ENCODE data around the gene PRKAG2.

The PRKAG2 gene

GRCh38 chr7:151558575-151558974 lies 318.3 kb downstream of the PRKAG2 start:
- no peaks in the 10 kb centered on the region for H3K9me2 ChIP-seq (replicated peaks; ENCODE audit: insufficient read depth, low read length)
- H3F3A ChIP-seq (ENCODE audit: insufficient read depth) = no peaks in the 10 kb centered on the region
- no peaks in the 10 kb centered on the region for H3K9me3 ChIP-seq (ENCODE audit: insufficient read depth, low read length)
- no peaks in the 10 kb centered on the region for H3K79me2 ChIP-seq (ENCODE audit: insufficient read depth, low read length)
- H3K27ac ChIP-seq (ENCODE audit: low read depth, low read length) = no peak overlapping the region
- H4K20me1 ChIP-seq (ENCODE audit: low read depth, low read length) = no peaks in the 10 kb centered on the region
- no peak overlapping the region for H2AFZ ChIP-seq (ENCODE audit: low read depth, low read length, severe bottlenecking)
- H3K27me3 ChIP-seq (ENCODE audit: low read length) = no peaks in the 10 kb centered on the region
- TF ChIP-seq CTCF (IDR thresholded peaks at IDR 0.05; ENCODE audit: insufficient read depth, low read length, poor library complexity, severe bottlenecking) (no peak), EZH2phosphoT487 (conservative IDR thresholded peaks at IDR 0.05; ENCODE audit: low read length) (no peak)
- no peak overlapping the region for H3K9ac ChIP-seq (ENCODE audit: low read length)
- H3K36me3 ChIP-seq (ENCODE audit: low read length) = no peaks in the 10 kb centered on the region
- no peak overlapping the region for H3K4me3 ChIP-seq (ENCODE audit: insufficient read depth, low read length, poor library complexity, severe bottlenecking)
- no peak overlapping the region for H3K4me2 ChIP-seq (ENCODE audit: low read depth, low read length, poor library complexity, severe bottlenecking)

GRCh38 chr7:151556592-151556991 lies 320.3 kb downstream of the PRKAG2 start:
- Histone ChIP-seq H3K4me2 (ENCODE audit: low read depth, low read length, poor library complexity, severe bottlenecking) (no peak overlapping the region), H4K20me1 (ENCODE audit: low read depth, low read length) (no peaks in the 10 kb centered on the region), H3F3A (ENCODE audit: insufficient read depth) (no peaks in the 10 kb centered on the region), H3K79me2 (ENCODE audit: insufficient read depth, low read length) (no peaks in the 10 kb centered on the region), H3K27me3 (ENCODE audit: low read length) (no peaks in the 10 kb centered on the region), H3K27ac (ENCODE audit: low read depth, low read length) (no peak overlapping the region), H3K4me3 (ENCODE audit: insufficient read depth, low read length, poor library complexity, severe bottlenecking) (no peak overlapping the region), H3K9me2 (replicated peaks; ENCODE audit: insufficient read depth, low read length) (no peaks in the 10 kb centered on the region), H2AFZ (ENCODE audit: low read depth, low read length, severe bottlenecking) (no peak overlapping the region), H3K36me3 (ENCODE audit: low read length) (no peaks in the 10 kb centered on the region), H3K9me3 (ENCODE audit: insufficient read depth, low read length) (no peaks in the 10 kb centered on the region), H3K9ac (ENCODE audit: low read length) (no peak overlapping the region)
- TF ChIP-seq EZH2phosphoT487 (conservative IDR thresholded peaks at IDR 0.05; ENCODE audit: low read length) (no peak), CTCF (IDR thresholded peaks at IDR 0.05; ENCODE audit: insufficient read depth, low read length, poor library complexity, severe bottlenecking) (no peak)

GRCh38 chr7:151553356-151553755 lies 323.6 kb downstream of the PRKAG2 start:
- Histone ChIP-seq H2AFZ (ENCODE audit: low read depth, low read length, severe bottlenecking) (no peak overlapping the region), H3K4me3 (ENCODE audit: insufficient read depth, low read length, poor library complexity, severe bottlenecking) (no peak overlapping the region), H3K9ac (ENCODE audit: low read length) (no peak overlapping the region), H3K9me3 (ENCODE audit: insufficient read depth, low read length) (no peaks in the 10 kb centered on the region), H3K36me3 (ENCODE audit: low read length) (no peaks in the 10 kb centered on the region), H4K20me1 (ENCODE audit: low read depth, low read length) (no peaks in the 10 kb centered on the region), H3K4me2 (ENCODE audit: low read depth, low read length, poor library complexity, severe bottlenecking) (no peak overlapping the region), H3K27me3 (ENCODE audit: low read length) (no peaks in the 10 kb centered on the region), H3K27ac (ENCODE audit: low read depth, low read length) (no peak overlapping the region), H3F3A (ENCODE audit: insufficient read depth) (no peaks in the 10 kb centered on the region), H3K79me2 (ENCODE audit: insufficient read depth, low read length) (no peaks in the 10 kb centered on the region), H3K9me2 (replicated peaks; ENCODE audit: insufficient read depth, low read length) (no peaks in the 10 kb centered on the region)
- TF ChIP-seq CTCF (IDR thresholded peaks at IDR 0.05; ENCODE audit: insufficient read depth, low read length, poor library complexity, severe bottlenecking) (no peak), EZH2phosphoT487 (conservative IDR thresholded peaks at IDR 0.05; ENCODE audit: low read length) (no peak)
